Activated T-helper 1 cell treated with Interleukin-2 at 50 U/mL for 16 hours (primary cell): Measurements from ENCODE around the gene PIKFYVE.
"Not testable (repeated sequence)": the region's sequence is repeated elsewhere in the genome, so short reads cannot be mapped to it uniquely, and the experiment has no call there.

Experiments used
- DNase-seq: peaks from one replicate; pipeline ENCODE4 v3.0.0-alpha.2; 2020; ENCODE audit warnings: low read depth

Gene PIKFYVE

GRCh38 chr2:208265801-208266552 lies at the start of gene PIKFYVE:
Gene PIKFYVE (plus strand): TSS chr2:208266255. CDS start chr2:208271520, 5,265 bp downstream.
- DNase-seq, result peak; percentile 79

DNA sequence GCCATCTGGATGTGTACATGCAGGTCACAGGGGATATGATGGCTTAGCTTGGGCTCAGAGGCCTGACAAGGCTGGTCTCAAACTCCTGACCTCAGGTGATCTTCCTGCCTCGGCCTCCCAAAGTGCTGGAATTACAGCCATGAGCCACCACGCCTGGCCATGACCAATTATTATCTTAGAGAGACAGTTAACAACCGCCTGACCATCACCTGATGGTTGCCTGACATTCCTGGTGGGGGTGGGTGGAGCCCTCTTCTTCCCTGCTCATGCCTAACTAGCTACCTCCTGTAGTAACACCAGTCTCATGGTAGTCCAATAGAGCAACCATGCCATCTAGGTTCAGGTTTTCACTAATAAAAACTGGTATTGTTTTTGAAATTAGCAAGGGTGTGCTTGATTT lies 44.2 kb upstream of the PIKFYVE start:
- not testable (repeated sequence) for DNase-seq

- no peak for DNase-seq
These were observed 43.7 kb upstream of the PIKFYVE start for GRCh38 chr2:208222351-208222750.

DNA sequence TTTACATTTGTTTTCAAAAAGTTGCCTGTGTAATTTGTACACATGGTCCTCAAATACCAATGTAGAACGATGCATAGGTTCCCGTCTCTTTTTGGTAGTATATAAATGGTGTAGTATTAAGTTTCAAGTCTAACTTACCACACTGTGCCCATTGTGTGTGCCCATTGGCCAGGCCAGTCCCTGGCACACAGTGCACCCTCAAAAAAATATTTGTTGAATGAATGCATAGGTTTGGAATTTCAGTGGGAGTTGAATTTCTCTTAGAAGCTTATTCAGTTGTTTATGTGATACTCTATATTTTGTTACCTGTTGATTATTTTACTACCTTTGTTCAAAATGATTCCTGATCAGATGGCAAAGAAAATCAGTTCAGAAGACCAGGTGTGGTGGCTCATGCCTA lies 41.3 kb upstream of the PIKFYVE start:
- DNase-seq, result no peak

DNA sequence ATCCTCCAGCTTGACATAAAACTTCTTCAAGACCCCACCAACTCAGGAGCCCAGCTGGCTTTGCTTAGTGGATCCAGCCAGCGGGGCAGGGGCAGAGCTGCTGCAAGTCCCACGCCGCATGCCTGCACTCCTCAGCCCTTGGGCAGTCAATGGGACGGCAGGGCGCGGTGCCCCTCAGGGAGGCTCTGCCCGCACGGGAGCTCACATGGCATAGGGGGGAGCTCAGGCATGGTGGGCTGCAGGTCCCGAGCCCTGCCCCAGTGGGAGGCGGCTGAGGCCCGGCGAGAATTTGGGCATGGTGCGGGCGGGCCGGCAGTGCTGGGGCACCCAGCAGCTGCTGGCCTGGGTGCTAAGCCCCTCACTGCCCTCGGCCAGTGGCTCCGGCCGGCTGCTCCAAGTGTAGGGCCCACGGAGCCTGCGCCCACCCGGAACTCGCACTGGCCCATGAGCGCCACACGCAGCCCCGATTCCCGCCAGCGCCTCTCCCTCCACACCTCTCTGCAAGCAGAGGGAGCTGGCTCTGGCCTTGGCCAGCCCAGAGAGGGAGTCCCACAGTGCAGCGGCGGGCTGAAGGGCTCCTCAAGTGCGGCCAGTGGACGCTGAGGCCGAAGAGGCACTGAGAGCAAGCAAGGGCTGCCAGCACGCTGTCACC lies 38.3 kb upstream of the PIKFYVE start:
- no peak for DNase-seq

DNA sequence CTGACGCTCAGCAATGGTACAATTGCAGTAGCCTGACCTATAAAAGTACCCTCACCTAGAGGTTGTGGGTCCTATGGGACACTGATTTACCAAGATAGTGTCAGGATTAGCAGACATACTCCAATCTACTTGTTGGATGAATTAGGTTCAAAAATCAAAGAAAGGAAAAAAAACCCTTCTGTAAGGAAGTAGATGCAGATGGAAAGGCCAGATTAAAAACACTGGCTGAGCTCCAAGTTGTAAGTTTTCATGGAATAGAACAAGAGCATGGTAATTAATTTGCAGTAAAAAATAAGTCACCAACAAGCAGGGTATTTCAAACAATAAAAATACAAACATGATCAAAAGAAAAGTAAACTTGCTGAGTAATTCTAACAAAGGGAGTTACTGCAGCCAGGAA lies 37.6 kb upstream of the PIKFYVE start:
- no peak for DNase-seq

GRCh38 chr2:208234786-208235185 lies 31.3 kb upstream of the PIKFYVE start:
- DNase-seq, result no peak

- DNase-seq, result no peak
These were observed 30.2 kb upstream of the PIKFYVE start for GRCh38 chr2:208235860-208236259.

DNA sequence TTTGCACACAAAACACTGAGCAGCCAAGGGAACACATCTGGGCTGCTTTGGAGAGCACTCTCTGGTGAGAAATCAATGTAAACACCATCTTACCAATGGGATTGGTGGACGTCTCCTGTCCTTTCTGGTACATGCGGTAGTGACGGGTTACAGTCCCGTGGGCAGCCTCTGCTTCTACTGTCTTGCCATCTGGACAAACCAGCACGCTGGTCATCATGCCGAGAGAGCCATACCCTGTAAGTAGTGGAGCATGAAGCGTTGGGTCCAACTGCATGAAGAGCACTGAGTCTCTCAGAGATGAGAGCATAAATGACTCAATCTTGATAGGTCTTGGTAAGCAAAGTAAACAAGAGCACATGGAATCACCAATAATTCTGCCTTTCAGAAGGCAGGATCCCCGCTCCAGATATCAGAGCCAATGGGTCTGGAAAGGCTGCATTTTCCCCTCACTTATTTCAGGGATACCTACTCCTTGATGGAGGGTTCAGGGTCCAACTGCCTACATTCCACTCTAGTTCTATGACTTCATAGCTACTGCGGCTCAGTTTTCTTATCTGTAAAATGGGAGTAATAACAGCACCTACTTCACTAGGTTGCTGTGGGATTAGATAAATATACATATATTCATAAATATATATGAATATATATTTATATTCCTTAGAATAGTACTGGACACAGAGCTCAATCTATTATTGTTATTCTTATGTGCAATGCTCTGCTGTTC lies 26.1 kb upstream of the PIKFYVE start:
- no peak for DNase-seq

DNA sequence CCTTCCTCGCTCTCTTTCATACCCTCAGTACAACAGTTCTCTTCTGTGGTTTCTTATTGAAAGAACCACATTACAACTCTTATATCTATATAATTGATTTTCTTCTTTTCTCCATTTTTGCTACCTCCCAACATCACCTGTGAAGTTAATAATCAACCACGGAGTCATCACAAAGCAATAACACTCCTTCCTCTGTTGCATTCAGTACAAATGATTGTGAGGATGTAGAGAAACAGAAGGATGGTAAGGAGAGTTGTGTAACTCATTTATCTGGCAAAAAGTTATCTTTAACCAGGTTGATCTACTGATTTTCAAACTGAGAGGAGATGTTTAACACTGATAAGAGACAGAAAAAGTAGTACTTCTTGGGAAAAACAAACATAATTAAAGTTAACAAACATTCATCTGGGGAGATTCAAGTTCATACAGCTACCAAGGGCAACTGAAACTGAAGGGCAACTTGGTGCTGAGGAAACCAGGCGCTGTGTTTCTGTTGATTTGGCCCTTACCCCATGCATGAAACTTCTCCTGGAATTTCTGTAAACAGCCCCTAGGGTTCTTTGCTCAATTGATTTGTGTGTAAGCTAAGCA lies 25.3 kb upstream of the PIKFYVE start:
- no peak for DNase-seq

- no peak for DNase-seq
These were observed 21.6 kb upstream of the PIKFYVE start for GRCh38 chr2:208244422-208244821.

DNA sequence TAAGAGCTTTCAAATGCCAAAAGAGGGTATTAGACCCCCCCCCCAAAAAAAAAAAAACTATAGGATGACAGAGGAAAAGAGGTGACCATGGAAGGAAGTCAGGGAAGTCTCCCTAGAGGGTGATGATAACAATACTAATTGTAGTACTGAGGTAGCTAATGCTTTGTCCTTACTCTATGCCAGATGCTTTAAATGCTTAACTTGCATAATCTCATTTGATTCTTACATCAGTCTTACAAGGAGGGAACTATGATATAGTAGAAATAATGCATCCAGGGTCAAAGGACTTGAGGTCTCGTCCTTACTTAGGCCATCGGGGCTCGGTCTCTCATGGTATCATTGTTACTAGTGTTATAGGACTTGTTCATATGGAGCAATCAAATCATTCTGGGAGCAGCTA lies 20.3 kb upstream of the PIKFYVE start:
- no peak for DNase-seq

DNA sequence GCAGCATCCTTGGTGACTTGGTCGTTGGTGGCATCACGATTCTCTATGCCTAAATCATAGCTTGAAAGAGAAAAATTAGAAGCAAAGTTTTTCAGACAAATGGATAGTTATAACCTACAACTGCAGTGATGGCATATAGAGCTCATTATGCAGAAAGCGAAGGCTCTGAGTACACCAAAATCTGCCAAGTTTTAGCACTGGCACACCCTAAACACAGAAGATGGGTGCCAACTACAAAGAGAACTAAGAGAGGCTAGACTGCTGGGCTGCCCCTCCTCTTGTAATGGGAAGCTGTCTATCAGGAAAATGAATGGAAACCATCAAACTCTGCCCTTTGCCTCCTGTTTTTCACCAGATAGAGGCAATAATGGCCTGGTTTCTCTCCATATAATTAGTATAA lies 17.5 kb upstream of the PIKFYVE start:
- DNase-seq, result no peak

DNA sequence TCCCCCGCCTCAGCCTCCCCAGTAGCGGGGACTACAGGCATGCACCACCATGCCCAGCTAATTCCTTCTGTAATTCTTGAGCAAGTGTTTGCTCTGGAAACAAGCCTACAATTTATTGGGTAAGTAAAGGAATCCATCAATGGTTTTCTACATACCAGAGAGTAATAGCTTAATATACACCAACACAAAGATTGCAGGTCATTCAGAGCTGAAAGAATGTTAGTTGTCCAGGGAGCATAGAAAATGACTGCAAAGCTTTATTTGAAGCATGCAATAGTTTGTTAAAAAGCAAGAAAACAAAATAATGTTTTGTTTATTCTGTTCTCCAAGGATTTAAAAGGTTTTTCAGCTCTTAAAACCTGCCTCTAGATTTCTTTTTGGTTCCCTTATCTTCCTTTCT lies 16.8 kb upstream of the PIKFYVE start:
- DNase-seq, result no peak

DNA sequence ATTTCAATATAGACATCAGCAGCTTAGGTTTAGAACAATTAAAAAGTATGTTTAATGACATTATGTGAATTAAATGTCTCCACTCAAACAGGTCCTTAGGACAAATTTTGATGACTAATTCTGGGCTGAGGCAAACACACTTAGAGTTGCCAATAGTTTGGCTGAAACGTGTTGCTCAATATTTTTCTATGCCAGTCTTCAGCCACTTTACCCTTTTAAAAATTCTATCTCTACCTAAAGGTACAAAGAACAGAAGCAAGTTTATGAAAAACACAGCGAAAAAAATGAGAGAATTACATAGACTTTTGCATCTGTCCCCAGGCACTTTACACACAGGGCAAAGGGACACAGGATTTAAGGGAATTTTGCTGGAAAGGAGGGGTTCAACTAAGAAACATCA lies 15.7 kb upstream of the PIKFYVE start:
- no peak for DNase-seq

GRCh38 chr2:208251098-208251497 lies 15.0 kb upstream of the PIKFYVE start:
- no peak for DNase-seq

GRCh38 chr2:208252716-208253492 lies 13.2 kb upstream of the PIKFYVE start:
- no peak for DNase-seq

DNA sequence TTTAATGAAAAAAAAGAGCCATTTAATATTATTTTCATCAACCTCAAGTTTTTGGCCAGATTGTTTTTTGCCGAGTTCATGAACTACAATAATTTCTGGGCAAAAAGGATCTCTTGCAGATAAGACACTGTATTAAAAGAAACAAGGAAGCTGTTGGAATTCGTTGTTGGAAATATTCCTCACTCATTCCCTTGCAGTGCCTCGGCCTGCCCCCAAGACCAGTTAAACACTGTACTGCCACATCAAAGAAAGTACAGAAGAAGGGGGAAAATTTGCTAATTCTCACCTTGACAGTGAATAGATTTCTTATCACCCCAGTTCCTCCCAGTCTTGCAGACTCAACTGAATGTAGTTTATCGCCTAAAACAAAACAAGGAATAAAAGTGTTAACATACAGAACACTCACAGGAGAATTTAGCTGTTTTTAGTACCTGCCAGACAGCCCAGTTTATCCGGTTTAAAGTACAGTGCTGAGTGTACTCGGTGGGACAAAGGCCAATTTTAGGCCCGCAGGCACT lies 12.4 kb upstream of the PIKFYVE start:
- DNase-seq, result no peak

DNA sequence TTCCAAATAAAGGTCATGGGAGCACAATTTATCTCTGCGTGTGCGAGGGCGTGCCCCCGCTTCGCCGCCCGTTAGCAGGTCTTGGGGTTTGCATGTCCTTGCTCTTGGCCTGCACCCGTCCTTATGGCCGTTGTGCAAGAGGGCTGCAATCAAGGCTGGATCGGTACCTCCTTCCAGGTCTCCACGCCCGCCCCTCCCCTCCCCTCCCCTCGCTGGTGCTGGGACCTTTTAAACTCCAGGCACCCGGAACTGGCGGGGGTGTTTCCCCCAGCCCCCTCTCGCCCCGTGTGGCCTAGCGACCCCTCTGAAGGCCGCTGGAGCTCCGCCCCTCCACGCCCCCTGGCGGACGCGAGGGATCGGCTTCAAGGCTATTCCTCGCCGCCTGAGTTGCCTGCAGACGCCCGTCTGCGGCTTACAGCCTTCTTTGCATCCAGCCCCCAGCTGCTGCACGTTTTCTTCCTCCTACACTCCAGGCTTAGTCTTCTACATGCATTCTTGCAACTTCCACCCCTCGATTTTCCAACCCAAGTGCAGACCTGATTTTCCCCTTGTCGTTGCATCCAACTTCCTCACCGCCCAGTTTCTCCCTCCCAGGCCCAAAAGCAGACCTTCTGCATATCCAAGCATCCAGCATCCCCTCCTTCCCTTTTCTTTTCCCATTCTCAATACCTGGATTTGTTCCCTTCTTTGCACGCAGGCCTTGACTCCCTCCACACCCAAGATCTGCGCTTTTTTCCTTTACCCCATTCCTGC lies 11.8 kb upstream of the PIKFYVE start:
- DNase-seq, result peak; percentile 73

- DNase-seq, result peak; percentile 88
These were observed 11.0 kb upstream of the PIKFYVE start, which contains the start of gene IDH1 for GRCh38 chr2:208254871-208255556. Gene IDH1 (minus strand): TSS chr2:208255071. CDS start chr2:208251551, 3,520 bp downstream.
